ENCODE measurements around the gene ARHGAP9.
"Not testable (repeated sequence)": the region's sequence is repeated elsewhere in the genome, so short reads cannot be mapped to it uniquely, and the experiment has no call there.

Gene ARHGAP9

DNA sequence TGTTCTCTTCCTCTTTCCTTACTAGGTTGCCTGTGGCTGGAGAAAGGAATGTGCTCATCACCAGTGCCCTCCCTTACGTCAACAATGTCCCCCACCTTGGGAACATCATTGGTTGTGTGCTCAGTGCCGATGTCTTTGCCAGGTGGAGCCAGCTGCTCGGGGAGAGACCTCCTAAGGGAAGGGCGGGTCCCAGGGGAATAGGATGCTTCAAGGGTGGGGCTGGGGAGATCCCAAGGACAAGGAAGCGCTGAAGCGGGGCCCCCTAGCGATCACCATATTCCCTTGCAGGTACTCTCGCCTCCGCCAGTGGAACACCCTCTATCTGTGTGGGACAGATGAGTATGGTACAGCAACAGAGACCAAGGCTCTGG is 18.5 kb upstream of the ARHGAP9 start:
- TF ChIP-seq, protein P1, sequence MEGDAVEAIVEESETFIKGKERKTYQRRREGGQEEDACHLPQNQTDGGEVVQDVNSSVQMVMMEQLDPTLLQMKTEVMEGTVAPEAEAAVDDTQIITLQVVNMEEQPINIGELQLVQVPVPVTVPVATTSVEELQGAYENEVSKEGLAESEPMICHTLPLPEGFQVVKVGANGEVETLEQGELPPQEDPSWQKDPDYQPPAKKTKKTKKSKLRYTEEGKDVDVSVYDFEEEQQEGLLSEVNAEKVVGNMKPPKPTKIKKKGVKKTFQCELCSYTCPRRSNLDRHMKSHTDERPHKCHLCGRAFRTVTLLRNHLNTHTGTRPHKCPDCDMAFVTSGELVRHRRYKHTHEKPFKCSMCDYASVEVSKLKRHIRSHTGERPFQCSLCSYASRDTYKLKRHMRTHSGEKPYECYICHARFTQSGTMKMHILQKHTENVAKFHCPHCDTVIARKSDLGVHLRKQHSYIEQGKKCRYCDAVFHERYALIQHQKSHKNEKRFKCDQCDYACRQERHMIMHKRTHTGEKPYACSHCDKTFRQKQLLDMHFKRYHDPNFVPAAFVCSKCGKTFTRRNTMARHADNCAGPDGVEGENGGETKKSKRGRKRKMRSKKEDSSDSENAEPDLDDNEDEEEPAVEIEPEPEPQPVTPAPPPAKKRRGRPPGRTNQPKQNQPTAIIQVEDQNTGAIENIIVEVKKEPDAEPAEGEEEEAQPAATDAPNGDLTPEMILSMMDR (conservative IDR thresholded peaks at IDR 0.05; ENCODE audit: control insufficient read depth, insufficient read depth, low read depth, low read length) = no peak
- no peak overlapping the region for H3K4me3 ChIP-seq (ENCODE audit: control insufficient read depth, low read depth, low read length)
- no peak for DNase-seq (ENCODE audit: low read depth)

DNA sequence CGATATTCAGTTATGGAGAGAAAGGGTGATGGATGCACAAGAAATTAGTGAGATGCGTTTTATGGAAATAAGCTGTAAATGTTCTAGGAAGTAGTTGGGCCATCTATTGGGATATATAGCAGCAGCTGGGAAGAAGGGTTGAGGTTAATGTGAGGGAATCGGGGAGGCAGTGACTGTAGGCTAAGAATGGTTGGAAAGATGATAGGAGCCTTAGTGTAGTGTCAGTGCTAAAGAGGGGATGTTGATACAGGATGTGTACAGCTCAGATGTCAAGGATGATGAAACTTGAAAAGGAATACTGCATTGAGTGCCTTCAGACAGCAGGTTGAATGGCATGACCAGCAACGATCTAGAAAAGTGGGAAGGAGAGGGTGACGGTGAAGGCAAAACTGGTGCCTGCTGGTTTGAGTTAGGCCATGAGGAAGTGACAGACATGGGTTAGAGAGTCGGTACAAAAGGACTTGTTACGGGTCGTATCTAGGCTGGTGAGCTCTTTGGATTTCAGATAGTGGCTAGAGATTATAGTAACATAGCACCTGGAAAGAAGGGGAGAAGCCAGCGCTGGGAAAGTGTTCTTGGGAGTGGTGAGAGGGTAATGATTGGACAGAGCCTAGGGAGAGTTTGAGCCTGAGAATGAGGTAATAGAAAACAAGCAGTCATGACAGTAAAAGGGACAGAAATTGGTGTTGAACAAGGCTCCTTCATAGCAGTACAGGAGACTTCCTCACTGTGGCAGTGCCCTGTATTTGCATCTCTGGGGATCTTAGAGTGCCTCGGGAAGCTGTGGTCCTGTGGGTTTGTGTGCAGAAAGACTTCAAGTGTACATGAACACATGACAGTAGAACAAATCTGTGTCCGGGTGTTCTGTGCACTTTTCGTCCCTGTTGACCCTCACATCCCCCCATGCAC is 17.8 kb upstream of the ARHGAP9 start:
- no peak overlapping the region for H3K4me3 ChIP-seq (ENCODE audit: control insufficient read depth, low read depth, low read length)
- TF ChIP-seq, protein P1 (conservative IDR thresholded peaks at IDR 0.05; ENCODE audit: control insufficient read depth, insufficient read depth, low read depth, low read length) = no peak
- no peak for DNase-seq (ENCODE audit: low read depth)

DNA sequence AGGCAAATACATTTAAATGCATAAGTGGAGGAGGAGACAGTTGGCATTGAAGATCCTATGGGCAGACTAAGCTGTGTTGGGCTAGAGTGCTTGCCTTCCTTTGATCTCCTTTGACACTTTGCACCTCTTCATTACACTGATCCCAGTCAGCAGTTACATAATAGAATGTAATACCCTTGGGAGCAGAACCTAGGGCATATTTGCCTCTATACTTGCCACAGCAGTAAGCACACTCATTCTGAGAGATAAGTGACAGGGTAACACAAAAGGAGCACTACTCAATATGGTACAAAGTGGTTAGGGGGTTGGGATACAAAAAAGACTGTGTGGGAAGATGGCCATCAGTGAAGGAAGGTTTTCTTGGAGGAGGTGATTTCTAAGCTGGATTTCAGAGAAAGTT is 17.2 kb upstream of the ARHGAP9 start:
- H3K4me3 ChIP-seq (ENCODE audit: control insufficient read depth, low read depth, low read length) = no peak overlapping the region
- DNase-seq (ENCODE audit: low read depth) = no peak
- TF ChIP-seq, protein P1 (conservative IDR thresholded peaks at IDR 0.05; ENCODE audit: control insufficient read depth, insufficient read depth, low read depth, low read length) = no peak

DNA sequence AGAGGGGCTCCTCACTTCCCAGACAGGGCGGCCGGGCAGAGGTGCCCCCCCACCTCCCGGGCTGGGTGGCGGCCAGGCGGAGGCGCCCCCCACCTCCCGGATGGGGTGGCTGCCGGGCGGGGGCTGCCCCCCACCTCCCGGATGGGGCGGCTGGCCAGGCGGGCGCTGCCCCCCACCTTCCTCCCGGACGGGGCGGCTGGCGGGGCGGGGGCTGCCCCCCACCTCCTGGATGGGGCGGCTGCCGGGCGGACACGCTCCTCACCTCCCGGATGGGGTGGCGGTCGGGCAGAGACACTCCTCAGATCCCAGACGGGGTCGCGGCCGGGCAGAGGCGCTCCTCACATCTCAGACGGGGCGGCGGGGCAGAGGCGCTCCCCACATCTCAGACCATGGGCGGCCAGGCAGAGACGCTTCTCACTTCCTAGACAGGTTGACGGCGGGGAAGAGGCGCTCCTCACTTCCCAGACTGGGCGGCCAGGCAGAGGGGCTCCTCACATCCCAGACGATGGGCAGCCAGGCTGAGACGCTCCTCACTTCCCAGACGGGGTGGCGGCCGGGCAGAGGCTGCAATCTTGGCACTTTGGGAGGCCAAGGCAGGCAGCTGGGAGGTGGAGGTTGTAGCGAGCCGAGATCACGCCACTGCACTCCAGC is 15.5 kb upstream of the ARHGAP9 start:
- not testable (repeated sequence) for DNase-seq (ENCODE audit: low read depth); H3K4me3 ChIP-seq (ENCODE audit: control insufficient read depth, low read depth, low read length)

DNA sequence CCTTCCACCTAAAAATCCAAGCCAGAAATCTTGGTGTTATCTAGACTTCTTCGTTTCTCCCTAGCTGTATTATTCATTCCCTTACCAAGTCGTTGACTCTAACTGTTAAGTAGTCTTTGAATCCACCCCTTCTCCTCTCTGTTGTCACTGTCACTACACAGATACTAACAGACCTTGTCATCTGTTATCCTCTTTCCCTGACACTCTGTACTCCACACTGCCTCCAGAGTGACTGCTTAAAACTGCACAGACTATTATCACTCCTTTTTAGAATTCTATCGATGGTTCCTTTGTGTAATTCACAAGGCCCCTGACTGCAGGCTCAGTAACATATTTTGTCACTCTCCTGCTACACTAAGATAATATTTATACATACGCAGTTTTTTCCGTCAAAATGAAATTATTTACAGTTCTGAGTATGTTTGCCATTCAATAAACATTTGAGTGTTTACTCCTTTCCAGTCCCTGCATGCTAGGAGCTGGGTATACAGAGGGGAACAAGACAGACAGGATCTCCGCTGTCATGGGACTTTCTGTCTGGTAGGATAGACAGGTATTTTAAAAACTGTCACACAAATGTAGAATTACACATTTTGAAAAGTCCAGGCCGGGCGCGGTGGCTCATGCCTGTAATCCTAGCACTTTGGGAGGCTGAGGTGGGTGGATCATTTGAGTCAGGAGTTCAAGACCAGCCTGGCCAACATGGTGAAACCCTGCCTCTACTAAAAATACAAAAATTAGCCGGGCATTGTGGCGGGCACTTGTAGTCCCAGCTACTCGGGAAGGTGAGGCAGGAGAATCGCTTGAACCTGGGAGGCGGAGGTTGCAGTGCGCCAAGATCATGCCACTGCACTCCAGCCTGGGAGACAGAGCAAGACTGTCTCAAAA is 12.0 kb upstream of the ARHGAP9 start:
- TF ChIP-seq, protein P1 (conservative IDR thresholded peaks at IDR 0.05; ENCODE audit: control insufficient read depth, insufficient read depth, low read depth, low read length) = peak; percentile 23
- no peak for DNase-seq (ENCODE audit: low read depth)
- H3K4me3 ChIP-seq (ENCODE audit: control insufficient read depth, low read depth, low read length) = no peak overlapping the region

DNA sequence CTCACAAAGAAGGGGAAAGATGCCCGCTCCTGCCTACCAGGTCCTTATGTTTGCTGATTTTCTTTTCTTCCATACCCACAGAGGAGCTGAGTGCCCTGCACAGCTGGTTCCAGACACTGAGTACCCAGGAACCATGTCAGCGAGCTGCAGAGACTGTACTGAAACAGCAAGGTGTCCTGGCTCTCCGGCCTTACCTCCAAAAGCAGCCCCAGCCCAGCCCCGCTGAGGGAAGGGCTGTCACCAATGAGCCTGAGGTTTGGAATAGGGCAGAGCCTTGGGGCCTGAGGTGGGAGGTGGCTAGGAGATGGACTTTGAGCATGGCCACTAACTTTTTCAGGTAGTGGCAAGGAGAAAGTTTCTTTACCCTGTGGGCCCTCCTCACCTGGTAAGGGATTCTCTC is 10.5 kb upstream of the ARHGAP9 start:
- no peak for DNase-seq (ENCODE audit: low read depth)
- TF ChIP-seq, protein P1 (conservative IDR thresholded peaks at IDR 0.05; ENCODE audit: control insufficient read depth, insufficient read depth, low read depth, low read length) = no peak
- no peak overlapping the region for H3K4me3 ChIP-seq (ENCODE audit: control insufficient read depth, low read depth, low read length)
